OCI-LY7 (cell line): ENCODE data around the gene NKX2-8.

ENCODE experiments used
- EZH2phosphoT487 ChIP-seq: fragments of 200-600 bp; sonication (generic); IDR thresholded peaks from 2 replicates; pipeline ENCODE4 v1.6.1; 2018; ENCODE audit warnings: low read depth, borderline replicate concordance, mild to moderate bottlenecking, mixed run types, antibody characterized with exemption, low read length, moderate library complexity, mixed read lengths
- TF ChIP-seq, protein P1 (sequence below): fragments of 200-600 bp; sonication (generic); conservative IDR thresholded peaks from 2 replicates; pipeline ENCODE4 v1.5.1; 2014; ENCODE audit warnings: mild to moderate bottlenecking, antibody characterized with exemption, low read length, moderate library complexity, mixed read lengths

- TF ChIP-seq, protein P1, sequence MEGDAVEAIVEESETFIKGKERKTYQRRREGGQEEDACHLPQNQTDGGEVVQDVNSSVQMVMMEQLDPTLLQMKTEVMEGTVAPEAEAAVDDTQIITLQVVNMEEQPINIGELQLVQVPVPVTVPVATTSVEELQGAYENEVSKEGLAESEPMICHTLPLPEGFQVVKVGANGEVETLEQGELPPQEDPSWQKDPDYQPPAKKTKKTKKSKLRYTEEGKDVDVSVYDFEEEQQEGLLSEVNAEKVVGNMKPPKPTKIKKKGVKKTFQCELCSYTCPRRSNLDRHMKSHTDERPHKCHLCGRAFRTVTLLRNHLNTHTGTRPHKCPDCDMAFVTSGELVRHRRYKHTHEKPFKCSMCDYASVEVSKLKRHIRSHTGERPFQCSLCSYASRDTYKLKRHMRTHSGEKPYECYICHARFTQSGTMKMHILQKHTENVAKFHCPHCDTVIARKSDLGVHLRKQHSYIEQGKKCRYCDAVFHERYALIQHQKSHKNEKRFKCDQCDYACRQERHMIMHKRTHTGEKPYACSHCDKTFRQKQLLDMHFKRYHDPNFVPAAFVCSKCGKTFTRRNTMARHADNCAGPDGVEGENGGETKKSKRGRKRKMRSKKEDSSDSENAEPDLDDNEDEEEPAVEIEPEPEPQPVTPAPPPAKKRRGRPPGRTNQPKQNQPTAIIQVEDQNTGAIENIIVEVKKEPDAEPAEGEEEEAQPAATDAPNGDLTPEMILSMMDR, result no peak
- no peak for TF ChIP-seq EZH2phosphoT487
Observed at GRCh38 chr14:36618641-36619040, 36.2 kb upstream of the NKX2-8 start.
